LNCAP (cell line): ENCODE data around the gene USP7.

ENCODE experiments used
- TF ChIP-seq, protein P1 (sequence below): fragments of 450-650 bp; IDR thresholded peaks from 2 replicates; pipeline ENCODE4 v1.5.1; 2017; ENCODE audit warnings: mild to moderate bottlenecking

USP7 gene

DNA sequence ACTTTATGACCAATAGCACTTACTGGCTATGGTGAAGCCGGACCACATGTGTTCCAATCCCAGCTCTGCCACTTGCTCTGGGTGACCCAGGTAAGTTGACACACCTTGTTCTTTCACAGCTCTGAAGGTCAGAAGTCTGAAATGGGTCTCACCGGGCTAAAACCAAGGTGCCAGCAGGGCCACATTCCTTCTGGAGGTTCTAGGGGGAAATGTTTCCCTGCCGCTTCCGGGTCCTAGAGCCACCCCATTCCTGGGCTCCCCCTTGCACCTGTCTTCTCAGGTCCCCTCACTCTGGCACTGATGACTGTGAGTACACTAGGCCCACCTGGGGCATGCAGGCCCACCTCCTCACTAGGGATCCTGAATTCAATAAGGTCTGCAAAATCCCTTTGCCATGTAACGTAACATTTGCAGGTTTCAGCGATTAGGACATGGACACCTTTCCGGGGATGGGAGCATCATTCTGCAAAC, 11.4 kb downstream of the USP7 start:
- TF ChIP-seq, protein P1, sequence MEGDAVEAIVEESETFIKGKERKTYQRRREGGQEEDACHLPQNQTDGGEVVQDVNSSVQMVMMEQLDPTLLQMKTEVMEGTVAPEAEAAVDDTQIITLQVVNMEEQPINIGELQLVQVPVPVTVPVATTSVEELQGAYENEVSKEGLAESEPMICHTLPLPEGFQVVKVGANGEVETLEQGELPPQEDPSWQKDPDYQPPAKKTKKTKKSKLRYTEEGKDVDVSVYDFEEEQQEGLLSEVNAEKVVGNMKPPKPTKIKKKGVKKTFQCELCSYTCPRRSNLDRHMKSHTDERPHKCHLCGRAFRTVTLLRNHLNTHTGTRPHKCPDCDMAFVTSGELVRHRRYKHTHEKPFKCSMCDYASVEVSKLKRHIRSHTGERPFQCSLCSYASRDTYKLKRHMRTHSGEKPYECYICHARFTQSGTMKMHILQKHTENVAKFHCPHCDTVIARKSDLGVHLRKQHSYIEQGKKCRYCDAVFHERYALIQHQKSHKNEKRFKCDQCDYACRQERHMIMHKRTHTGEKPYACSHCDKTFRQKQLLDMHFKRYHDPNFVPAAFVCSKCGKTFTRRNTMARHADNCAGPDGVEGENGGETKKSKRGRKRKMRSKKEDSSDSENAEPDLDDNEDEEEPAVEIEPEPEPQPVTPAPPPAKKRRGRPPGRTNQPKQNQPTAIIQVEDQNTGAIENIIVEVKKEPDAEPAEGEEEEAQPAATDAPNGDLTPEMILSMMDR, result no peak

DNA sequence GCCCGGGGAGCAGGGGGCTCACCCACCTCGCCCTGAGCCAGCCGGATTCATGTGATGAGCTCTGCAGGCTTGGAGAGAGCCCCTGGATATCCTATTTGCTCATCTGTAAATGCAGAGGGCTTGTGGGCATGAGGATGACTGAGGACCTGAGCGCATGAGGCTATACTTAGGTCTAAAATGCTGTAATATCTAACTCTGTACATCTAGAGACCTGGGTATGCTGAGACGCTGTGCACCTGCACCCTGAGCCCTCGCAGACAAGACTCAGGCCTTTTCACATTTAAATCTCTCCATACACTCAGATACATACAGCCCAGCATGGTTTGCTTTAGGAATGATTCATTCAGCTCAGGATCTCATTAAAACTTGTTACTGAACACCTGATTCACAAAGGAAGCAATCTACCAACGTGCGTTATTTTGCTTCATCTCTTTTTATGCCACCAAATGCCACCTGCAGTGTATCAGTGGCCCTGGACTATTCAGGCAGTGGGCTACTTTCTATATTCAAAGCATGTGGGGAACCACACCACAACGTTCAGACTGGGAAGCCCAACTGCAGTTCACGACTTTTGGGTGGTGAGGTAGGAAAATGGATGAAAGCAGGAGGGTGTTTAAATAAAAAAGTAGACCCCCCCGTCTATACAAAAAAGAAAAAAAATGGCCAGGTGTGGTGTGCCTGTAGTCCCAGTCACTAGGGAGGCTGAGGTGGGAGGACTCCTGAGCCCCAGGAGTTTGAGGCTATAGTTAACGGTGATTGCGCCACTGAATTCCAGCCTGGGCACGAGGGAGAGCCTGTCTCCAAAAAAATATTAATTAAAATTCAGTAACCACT, 12.0 kb downstream of the USP7 start:
- TF ChIP-seq, protein P1, result no peak

DNA sequence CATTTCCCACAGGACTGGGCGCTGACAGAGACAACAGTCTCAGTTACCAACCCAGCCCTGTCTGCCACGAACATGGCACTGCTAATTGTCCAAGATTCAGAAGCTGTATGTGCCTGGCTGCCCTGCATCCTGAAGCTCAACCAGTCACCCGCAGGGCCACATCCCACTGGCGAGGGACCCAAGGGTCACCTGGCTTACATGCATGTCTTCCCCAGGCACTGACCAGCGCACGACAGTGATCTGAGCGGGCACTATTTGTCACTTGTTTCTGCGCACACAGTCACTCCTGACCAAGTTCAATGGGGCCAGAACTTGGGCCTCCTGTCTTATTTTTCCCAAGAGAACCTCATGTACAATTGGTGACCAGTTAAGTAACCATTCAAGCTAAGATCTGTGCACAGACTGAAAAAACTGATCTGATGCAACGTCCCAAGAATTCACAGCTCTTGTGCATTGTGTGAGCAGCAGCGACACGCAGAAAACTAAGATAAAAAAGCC, 13.1 kb downstream of the USP7 start:
- TF ChIP-seq, protein P1, result no peak

DNA sequence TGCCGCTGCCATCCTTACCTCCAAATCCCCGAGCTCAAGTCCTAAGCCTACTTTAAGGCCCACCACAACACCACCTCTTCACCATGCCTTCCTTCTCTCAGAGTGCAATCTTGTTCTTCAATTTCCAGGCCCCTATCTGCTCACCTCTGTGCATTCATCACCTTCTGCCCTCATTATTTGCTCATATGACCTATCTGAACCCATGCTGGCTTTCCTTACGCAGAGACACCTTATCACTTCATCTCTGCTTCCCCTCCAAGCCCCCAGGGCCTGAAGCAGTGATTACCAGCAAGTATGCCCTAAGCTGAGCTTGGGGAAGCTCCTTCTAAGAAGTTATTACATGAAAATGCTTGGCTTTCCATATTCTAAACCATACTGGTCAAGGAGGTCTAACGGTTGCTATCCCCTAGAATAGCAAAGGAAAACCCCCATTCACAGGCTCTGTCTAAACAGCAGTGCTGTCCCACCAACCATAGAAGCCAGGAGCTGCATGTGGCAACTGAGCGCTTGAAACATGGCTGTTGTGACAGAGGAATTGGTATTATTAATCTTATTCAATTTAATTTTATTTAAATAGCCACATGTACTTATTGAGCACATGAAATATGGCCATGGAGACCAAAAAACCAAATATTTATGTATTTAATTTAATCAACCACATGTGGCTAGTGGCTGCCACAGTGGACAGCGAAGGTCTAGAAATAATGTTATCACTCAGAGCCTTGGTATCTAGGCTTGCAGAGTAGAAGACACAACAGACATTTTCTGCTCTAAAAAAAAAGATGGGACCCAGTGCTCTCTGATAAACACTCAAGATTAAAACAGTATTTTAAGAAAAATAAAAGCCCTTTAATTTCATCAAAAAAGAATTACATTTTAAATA, 13.9 kb downstream of the USP7 start:
- TF ChIP-seq, protein P1, result no peak

GRCh38 chr16:8948831-8949230, 14.9 kb downstream of the USP7 start:
- TF ChIP-seq, protein P1, result no peak

DNA sequence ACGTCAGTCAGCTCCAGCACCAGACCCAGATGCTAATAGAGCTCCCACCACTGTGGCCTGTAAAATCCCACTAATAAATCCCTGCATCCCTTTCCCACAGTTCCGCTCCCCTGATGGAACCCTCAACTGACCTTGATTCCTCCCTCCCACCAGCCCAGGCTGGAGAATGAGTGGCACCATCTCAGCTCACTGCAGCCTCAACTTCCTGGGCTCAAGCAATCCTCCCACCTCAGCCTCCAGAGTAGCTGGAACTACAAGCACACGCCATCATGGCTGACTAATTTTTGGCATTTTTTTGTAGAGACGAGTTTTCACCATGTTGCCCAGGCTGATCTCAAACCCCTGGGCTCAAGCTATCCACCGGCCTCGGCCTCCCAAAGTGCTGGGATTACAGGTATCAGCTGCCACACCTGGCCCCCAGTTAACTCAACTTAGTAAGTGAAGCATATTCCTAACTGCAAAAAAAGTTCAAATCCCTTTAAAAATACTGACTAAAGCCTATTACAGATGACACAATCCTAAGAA, 15.6 kb downstream of the USP7 start:
- TF ChIP-seq, protein P1, result no peak

DNA sequence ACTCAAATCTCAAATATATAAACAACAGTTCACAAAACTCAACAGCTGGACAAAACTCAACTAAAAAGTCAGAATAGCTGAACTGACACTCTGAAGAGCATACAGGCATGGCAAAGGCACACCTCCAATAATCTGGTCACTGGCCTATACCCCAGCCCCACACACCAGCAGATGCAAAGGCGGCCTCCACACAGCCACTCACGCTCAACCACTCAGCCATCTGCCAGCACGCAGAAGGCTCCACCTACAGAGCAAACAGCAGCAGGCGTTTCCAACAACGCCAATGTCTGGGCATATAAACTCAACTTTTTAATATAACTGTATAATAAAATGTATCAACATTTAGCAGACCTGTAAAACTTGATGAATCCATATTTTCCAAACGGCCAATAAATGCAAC, 17.2 kb downstream of the USP7 start:
- TF ChIP-seq, protein P1, result peak; percentile 24; the same call in 1 of the 2 replicates
